AG09319 (cell line): ENCODE data around the gene DHX30.

Source experiments
- DNase-seq: peaks from one replicate; pipeline ENCODE4 v3.0.0-alpha.2; 2010; ENCODE audit warnings: low read depth; ENCODE audit errors: extremely low read depth
- TF ChIP-seq, protein P1 (sequence below): IDR thresholded peaks from 2 replicates; pipeline ENCODE4 v1.5.1; 2011; ENCODE audit warnings: low read depth, mild to moderate bottlenecking, inconsistent platforms, low read length, moderate library complexity

Gene DHX30

DNA sequence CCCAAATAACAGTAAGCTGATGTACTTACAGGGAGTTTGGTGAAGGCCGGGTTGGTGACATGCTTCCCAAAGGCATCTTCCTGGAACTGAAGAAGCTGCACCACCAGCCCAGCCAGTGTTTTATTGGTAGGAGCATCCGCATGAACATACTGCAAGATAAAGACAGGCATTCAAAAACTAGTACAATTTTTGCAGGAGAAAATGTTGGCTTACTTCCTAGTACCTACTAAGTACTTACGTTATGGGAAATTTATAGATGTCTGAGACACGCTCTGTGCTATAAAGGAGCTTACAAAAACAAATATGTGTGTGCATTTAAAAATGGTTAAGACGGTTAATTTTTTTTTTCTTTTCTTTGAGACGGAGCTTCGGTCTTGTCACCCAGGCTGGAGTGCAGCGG lies 30.1 kb upstream of the DHX30 start:
- TF ChIP-seq, protein P1, sequence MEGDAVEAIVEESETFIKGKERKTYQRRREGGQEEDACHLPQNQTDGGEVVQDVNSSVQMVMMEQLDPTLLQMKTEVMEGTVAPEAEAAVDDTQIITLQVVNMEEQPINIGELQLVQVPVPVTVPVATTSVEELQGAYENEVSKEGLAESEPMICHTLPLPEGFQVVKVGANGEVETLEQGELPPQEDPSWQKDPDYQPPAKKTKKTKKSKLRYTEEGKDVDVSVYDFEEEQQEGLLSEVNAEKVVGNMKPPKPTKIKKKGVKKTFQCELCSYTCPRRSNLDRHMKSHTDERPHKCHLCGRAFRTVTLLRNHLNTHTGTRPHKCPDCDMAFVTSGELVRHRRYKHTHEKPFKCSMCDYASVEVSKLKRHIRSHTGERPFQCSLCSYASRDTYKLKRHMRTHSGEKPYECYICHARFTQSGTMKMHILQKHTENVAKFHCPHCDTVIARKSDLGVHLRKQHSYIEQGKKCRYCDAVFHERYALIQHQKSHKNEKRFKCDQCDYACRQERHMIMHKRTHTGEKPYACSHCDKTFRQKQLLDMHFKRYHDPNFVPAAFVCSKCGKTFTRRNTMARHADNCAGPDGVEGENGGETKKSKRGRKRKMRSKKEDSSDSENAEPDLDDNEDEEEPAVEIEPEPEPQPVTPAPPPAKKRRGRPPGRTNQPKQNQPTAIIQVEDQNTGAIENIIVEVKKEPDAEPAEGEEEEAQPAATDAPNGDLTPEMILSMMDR, result no peak
- DNase-seq, result no peak

DNA sequence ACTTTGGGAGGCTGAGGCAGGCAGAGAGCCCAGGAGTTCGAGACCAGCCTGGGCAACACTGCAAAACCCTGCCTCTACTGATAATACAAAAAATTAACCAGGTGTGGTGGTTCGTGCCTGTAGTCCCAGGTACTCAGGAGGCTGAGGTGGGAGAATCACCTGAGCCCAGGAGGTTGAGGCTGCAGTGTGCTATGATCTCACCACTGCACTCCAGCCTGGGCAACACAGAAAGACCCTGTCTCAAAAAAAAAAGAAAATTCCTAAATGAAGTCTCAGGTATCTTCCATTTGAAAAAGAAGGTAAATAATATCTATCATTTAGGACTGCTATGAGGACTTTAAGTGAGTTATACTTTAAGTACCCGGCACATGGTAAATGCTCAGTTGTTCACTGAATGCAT lies 24.2 kb upstream of the DHX30 start:
- TF ChIP-seq, protein P1, result no peak
- no peak for DNase-seq

DNA sequence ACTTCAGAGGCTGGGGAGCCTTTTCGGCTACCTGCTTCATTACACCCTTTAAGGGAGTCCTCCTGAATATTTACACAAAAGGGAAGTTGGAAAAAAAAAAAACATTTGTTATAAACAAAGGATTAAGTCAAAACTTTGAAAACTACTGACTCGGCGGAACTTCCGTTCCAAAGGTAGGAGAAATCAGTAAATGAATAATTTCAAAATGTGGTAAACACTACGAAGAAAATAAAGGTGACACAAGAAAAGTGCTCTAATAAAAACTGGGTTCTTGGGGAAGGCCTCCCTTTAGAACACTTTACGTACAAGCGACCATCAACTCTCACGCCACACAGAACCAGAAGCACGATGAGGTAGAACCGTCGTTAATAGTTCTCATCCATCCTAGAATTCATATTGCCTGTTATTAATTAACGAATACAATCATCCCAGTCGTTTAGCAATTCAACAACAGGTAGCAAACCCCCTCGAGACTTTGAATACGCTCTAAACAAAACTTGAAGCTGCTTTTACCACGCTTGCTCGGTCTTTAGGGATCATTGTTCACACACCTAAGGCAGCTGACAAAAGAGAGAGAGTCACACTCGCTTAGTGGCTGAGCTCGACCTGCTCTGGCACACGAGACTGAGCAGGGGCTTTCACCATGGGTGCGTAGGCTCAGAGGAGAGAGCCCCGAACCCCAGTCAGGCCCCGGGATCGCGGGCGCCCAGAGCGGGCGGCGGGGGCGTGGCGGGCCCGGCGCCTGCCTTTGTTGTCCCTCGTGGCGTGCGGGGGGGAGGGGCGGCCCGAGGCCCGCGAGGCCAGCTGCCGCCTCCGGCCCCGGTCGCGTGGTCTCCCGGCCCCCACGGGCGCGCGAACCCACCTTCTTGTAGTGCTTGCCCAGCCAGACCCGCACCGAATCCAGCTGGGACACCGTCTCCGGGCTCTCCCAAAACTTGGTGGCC lies 21.9 kb upstream of the DHX30 start:
- DNase-seq, result no peak
- TF ChIP-seq, protein P1, result no peak

DNA sequence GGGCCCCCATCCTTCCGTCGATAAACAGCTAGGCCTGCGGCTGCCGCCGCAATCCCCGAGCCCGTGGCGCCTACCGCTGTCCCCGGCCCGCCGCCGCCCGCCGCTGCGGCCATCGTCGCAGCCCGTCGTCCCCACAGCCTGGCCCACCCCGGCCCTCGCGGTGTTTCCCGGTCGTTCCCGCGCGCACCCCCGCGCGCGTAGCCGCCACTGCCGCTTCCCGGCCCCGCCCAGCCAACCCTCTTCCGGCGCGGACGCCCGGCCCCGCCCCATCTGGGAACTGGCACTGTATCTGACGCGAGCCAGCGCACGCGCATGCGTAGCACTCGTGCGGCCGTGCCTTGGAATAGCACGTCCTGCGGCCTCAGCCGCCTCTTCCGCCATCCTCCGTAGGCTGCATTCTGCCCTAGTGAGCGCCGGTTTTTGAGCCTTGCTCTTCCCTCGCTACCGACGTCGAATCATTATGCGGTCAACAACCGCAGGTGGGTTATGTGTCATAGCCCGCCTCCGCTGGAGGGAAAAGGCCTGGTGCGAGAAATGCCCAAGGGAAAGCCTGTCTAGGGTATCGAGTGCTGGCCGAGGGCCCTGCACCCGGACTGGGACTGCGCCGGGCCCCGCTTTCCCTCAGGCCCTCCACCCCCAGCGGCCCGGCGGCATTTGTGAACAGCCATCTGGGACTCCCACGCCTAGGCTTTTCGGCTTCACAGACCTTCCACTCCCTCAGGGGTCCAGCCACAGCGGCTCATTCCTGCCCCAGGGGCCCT lies 21.1 kb upstream of the DHX30 start, which contains the start of gene SMARCC1:
Gene SMARCC1, minus strand, starts transcription at position 209 of the 761 bp plus-strand sequence. Its CDS starts 96 bp downstream, at position 113.
- TF ChIP-seq, protein P1, result no peak

DNA sequence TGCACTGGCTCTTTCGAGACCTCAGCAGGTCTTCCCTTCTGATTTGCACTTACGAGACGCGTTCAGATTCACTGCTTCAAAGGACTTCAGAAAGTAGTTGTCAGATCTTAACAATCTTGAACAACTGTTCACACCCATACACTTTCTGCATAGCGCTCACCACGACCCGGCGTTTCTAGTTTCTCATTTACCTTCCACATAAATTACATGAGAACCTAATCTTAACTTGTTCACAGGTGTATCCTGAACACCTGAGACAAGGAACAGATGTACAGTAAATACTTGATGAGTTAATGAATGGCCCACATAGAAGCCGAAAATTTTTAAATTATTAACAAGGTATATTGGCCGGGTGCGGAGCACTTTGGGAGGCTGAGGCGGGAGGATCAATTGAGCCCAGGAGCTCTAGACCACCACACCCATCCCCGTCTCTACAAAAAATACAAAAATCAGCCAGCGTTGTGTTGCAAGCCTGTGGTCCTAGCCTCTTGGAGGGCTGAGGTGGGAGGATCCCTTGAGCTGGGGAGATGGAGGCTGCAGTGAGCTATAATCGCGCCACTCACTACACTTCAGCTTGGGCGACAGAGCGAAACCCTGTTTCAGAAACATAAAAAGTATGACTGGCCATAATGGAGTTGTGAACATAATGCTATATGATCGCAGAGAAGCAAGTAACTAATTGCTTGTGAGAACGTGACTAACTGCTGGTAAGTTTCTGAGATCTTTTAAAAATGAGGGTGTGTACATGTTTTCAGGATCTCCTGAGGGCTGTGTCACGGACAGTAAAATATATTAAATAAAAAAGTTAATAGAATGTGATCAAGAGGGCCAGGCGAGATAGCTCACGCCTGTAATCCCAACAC lies 20.3 kb upstream of the DHX30 start:
- DNase-seq, result no peak
- TF ChIP-seq, protein P1, result no peak

More for the DNA sequence above, 21.1 kb upstream of the DHX30 start, which contains the start of gene SMARCC1:
- peak; percentile 93 for DNase-seq

DNA sequence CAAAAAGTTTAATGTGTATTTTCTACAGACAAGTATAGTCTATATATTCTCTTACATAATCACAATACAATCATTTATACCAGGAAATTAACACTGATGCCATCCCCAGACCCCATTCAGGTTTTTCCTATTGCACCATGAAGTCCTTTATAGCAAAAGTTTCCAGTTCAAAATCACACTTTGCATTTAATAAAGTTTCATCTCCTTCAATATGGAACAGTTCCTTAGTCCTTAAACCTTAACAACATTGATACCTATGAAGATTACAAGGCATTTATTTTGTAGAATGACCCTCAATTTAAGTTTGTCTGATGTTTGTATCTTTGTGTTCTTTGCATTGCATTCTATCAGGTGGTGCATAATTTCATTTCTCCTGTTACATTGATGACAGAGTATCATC lies 19.3 kb upstream of the DHX30 start:
- no peak for DNase-seq
- TF ChIP-seq, protein P1, result no peak
